GM19328 (cell line): ENCODE data around the gene MEIS1.

Source experiments
- ATAC-seq: cut with Tn5 transposase; IDR thresholded peaks from one replicate; pipeline ENCODE4 v1.9.1; 2021; ENCODE audit warnings: mild to moderate bottlenecking, moderate library complexity; ENCODE audit not compliant: unreplicated experiment

MEIS1 gene

DNA sequence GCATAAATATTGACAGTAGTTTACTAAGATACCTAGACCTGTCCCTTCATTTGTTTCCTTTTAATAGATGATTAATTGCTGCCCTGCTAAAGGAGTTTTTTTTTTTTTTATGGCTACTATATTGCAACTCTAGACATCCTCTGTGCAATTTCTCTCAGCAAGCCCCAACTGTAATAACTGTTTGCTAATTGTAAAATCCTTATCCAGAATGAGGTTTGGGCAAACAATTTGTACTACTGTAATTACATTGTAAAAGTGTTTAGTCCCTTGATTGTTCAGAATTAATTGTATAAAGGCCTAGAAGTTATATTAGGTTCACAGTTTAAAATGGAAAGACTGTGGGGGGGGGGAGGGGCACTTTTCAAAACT lies 3.7 kb upstream of the MEIS1 start:
- no peak for ATAC-seq

DNA sequence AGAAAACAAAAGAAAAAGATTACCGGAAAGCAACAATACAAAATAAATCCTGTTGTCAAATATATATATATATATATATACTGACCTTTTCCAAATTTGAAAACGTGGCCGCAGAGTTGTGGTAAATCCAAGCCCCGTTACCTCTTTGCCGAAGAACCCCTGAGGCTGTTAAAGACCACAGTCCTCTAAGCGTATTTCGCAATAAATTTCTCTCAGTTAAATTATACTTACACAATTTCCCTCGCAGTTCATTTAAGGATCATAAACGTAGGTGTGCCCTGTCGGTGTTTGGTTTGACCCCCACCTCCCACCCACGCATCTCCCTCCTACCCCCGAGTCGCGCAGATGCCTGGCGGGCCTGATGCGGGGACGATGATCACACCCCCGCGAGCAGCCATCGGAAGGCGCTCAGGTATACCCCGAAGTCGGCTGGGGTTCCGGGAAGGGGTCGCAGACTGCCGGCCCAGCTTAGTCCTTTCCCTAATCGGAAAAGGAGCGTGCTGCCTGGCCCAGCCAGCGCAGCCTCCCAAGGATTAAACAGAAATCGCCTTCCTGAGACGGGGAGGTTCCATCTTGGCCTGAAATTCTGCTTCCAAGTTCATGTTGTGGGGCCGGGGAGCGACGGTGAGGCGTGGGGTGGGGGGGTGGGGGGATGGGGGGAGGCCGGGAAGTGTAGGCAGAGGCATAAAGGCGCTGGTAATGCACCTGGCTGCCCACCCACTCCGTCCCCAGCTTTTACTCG lies 2.9 kb upstream of the MEIS1 start:
- ATAC-seq = no peak

DNA sequence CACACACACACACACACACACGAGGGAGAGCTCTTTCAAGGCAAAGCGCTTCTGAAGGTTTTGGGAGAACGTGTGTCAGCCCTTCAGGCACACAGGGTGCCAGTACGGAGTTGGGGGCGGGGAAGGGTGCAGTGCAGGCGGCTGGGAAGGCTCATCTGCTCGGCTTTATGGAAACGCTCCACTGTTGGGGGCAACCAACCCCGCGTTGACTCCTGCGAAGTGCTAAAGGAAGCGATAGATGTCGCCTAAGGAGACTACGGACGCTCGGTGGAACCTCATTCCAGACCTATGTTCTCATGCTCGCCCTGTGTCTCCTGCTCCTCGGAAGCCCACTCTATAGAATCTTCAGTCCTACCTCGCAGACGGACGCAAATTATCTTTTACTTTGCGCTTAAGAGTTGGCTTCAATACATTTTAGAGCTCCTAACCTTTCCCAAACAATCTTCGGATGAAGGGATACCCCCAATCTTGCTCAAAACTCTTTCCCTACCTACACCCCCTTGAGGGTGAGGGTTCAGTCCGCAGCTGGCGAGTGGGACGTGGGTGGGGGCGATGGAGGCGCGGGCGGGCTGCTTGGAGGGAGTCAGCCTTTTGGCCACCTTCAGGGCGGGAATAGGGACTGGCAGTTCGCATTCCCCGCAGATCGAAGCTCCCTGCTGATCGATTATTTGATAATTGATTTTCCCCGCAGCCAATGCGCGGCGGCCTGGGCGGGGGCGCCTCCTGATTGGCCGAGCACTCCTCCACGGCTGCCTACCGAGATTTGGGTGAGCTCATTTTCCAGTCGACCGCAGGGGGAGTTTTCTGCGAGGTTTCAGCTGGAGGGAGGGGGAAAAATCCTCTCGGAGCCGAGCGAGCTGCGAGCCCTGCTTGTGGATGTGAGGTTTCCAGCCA lies 1.9 kb upstream of the MEIS1 start:
- no peak for ATAC-seq

DNA sequence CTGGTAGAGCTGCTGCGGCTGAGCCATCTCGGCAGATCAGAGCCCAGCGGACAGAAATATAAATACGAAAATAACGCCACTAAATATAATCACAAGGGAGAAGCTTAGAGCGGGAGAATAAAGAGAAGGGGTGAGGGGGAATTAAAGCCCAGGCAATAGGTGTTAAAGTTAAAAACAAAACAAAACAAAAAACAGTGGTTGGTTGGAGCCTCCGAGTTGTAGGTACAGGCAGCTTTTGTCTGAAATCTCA lies 1.3 kb upstream of the MEIS1 start:
- ATAC-seq = no peak

DNA sequence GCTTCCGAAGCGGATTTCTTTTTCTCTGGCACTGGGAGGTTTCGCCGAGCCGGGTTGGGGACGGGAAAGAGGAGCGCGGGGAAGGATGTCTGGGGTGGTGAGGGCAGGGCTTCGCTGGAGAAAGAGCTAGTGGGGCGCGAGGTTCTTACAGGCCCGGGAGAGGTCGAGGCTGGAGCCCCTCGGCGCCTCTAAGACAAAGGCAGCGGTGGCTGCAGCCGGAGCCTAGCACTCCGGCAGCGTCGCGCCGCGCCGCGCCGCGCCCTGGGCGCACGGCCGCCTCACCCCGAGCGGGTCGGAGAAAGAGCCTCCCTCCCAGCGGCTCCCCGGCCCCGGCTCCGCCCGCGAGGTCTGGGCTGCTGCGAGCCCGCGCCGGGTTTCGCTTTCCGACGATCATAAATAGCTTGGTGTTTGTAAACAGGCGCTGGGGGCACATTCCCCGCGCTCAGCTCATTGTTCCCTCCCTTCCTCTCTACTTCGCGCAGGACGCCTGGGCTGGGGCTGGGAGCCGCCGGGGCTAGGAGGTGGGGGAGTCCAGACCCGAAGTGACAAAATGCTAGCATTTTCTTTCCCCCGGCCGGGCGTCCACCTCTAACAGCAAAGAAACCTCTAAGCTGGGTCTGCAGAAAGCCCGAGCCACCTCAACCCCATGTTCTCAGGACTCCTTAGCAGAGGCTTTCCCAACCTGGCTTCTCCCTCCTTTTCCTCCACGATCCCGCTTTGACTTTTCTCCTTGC lies 813 bp upstream of the MEIS1 start:
- ATAC-seq = no peak

DNA sequence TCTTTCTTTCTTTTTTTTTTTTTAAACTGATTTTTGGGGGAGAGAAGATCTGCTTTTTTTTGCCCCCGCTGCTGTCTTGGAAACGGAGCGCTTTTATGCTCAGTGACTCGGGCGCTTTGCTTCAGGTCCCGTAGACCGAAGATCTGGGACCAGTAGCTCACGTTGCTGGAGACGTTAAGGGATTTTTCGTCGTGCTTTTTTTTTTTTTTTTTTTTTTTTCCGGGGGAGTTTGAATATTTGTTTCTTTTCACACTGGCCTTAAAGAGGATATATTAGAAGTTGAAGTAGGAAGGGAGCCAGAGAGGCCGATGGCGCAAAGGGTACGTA lies 587 bp downstream of the MEIS1 start:
- no peak for ATAC-seq

DNA sequence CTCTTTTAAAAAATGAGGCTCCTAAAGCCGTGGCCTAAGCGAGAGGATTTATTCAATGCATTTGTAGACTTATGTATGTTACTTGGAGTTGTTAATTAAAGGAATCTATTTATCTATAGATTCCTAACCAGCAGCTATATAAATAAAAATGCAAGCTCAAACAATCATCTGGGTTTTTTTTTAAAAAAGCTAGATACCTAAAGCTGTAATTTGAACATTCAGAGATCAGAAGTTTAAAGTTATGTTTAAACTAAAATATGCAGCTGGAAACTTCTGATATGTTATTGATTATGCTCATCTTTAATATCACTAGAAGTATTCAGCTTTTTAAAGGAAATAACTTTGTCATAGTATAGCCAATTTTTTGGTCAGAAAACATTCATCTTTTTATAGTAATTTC lies 1.0 kb downstream of the MEIS1 start:
- ATAC-seq = no peak

DNA sequence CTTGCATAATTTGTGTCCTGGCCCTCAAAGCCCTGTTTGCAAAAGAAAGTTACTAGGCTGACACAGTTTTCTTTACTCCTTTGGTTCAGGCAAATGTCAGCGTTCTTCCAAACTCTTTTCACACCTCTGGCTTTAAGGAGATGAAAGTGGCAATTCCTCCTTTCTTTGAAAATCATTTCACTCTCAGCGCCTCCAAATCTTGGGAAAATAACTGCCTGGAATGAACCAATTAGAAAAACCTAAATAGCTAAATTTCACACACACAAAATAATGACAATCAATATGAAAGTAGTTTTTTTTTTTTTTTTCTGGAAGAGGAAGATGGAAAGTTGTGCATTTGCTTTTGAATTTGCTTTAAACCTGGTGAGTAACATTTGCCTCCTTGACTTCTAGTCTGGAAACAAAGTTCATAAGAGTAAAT lies 1.7 kb downstream of the MEIS1 start:
- ATAC-seq = no peak

DNA sequence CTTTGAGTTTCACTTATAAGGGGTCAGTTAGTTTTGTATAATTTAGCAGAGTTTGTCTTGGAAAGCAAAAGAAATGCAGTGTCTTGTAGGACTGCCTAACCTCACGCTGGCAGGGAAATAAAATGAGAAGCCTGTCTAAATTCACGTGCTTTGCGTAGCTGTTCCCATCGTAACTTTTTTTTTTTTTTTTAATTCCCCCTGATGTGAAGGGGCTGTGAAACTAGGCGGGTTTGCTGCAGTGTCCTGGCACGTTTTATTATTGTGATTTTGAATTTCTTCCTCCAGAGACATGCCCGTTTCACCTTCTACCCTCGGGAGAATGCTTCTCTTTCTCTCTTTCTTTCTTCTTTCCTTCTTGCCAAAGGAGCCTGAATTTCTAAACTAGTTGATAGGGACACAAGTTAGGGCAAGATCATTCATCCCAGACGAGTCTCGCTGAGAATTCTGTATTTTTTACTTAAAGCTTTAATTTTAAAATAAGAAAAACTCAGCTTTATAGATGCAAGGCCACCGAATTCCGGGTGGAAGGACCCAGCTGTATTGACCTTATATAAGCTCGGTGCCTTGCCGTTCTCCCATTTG lies 2.3 kb downstream of the MEIS1 start:
- ATAC-seq = no peak

DNA sequence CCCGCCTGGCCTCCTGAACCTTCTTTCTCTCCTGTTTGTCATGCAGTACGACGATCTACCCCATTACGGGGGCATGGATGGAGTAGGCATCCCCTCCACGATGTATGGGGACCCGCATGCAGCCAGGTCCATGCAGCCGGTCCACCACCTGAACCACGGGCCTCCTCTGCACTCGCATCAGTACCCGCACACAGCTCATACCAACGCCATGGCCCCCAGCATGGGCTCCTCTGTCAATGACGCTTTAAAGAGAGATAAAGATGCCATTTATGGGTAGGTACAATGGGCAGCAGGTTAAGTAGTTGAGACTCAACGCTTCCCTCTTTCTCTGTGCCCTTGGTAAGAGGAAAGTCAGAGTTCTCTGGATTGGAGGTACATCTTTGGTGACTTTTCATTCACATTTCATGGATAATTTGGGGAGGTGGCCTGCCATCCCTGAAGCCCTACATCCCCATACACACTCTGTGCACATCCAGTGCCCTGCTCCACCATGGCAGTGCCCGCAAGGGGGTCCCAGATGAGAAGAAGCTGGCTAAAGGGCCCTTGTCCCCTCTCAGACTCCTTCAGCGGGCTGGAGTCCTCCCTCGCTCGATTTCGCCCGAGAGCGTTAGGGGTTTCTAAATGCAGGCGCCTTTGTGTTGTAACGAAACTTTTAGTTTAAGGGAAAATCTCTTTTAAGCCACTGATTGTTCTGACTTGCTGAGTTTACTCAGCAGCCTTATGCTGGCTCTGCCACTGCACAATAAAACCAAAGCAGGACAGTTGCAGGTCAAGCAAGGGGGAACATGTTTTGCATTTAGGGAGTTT lies 3.0 kb downstream of the MEIS1 start:
- ATAC-seq = no peak

DNA sequence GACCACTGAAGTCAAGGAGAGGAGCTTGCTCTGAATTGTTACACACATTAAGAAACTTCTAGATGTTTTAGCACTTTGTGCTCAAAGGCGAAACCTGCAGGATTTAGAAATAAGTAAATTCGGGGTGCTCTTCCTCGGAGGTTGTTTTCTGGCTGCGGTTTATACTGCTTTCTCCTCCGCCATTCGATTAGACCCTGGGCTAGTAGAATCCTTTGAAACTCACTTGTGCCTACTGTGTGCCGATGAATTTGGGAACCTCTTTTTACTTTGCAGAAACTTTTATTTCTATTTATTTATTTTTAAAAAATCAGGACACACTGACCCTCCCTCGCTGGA lies 3.5 kb downstream of the MEIS1 start:
- no peak for ATAC-seq

DNA sequence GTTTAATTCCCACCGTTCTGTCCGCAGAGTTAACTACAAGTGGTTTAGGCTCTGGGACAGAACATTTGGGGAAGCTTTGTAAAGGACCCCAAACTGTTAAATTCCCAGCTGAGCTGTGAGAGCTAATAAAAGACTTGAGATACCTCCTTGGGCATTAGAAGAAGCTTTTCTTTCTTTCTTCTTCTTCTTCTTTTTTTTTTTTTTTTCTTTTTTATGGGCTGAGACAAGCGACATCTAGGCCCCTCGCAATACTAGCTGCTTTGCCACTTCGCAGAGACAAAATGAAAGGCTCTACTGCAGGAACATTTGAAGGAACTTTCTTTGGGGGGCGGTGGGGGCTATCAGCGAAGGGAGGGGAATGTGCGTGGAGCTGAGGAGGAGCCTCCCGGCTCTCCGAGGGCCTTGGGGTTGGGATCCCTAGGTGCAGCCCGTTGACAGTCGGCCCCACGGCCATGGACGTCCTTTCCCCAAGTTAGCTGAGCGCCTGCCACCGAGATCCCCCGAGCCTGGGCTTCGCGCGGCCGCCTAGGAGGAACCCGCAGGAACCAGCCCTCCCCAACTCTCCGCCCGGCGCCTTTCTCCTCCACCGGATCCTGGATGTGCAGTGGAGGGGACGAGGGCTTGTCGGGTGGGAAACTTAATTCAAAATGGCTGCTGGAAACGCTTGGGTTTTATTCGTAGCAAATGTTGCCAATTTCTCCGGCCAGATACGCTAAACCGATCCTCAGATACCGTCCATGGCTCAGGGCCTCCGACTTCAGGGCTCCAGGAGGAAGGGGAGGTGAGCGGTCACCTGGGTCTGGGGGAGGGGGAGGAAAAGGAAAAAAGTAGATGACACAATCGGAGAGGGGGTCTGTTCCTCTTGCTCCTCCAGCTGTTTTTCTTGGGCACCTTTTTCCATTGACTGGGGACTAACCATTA lies 4.2 kb downstream of the MEIS1 start:
- ATAC-seq = no peak

DNA sequence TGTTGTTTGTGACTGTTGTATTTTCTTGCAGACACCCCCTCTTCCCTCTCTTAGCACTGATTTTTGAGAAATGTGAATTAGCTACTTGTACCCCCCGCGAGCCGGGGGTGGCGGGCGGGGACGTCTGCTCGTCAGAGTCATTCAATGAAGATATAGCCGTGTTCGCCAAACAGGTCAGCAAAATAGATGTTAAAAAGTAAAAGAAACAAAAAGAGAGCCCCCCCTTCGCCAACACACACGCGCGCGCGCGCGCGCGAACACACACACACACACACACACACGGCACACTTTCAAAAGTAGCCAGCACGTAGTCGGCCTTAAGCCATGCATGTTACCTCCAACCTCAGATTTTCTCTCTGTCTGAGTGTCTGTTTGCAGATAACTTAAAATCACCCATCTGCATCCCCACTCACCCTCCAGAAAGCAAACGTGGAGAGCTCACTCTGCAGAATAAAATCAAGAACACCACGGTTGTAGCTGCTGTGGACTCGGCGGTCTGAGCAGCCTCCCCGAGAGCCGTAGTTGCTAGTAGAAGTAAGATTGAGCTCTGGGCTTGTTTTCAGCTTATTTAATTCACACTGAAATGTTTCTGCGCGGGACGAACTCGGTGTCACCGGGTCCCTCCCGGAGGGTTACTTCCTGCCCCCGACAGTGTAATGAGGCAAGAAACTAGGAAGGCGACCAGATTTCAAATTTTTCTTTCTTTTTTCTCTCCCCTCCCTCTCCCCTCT lies 5.1 kb downstream of the MEIS1 start:
- no peak for ATAC-seq

DNA sequence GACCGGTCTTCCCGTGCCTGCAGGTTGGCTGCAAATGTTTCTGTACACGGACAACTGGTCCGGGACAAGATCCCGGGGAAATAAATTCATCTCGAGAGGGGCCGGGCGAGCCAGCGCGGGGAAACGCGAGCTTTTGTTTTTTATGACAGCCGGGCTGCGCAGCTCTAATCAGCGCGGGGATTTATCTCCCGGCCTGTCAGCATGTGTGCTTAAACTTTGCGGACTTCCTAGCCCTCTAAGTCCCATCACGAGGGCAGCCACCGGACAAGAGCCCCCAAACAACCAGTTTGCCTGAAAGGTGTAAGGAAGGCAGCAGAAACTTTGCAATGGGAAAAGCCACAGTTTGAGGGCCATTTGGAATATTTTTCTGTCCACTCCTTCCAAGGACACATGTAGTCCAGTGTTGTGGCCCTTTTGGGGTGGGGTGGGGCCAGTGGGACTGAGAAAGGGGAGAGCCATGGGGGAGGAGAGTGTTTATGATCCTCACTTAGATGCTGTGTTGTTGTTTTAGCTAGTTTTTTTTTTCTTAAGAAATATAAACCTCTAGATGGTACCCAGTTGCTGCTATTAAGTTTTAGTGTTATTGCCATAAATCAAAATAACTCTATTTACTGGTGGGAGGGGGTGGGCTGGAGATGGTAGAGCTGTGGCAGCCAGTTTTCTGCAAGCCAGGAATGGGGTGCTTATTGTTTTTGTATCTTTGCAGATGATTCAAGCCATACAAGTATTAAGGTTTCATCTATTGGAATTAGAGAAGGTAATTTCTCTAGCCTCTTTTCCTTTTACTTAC lies 6.0 kb downstream of the MEIS1 start:
- ATAC-seq = no peak

DNA sequence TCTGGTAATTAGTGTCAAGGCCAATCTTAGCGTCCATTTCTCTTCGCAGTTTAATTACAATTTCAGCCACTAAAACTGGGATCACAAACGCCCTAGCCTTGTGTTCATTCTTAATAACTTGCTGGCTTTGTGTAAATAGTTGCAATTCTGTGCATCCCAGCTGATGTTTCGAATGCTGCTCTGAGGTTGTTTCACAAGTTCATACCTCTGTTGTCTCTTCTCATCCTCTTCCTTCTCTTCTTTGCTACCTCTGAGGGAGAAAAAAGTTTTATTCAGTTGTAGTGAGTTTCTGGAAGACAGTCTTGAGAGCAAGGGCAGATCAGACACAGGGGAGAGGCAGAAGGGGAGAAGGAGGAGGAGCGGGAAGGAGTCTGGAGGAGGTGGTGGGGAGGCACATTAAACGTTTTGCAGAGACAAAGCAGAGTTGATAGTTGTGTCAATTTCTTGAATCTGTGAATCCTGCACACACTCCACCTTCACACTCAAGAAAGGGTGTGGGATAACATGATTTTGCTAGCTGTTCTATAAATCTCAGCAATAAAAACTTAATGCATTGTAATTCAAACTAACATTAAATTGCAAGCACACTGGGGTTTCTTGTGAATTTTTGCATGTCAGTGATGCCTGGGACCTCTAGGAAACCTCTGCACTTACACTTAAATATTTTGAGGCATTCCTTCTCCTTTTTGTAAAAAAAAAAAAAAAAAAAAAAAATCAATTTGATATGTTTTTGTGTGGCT lies 6.8 kb downstream of the MEIS1 start:
- ATAC-seq = no peak

DNA sequence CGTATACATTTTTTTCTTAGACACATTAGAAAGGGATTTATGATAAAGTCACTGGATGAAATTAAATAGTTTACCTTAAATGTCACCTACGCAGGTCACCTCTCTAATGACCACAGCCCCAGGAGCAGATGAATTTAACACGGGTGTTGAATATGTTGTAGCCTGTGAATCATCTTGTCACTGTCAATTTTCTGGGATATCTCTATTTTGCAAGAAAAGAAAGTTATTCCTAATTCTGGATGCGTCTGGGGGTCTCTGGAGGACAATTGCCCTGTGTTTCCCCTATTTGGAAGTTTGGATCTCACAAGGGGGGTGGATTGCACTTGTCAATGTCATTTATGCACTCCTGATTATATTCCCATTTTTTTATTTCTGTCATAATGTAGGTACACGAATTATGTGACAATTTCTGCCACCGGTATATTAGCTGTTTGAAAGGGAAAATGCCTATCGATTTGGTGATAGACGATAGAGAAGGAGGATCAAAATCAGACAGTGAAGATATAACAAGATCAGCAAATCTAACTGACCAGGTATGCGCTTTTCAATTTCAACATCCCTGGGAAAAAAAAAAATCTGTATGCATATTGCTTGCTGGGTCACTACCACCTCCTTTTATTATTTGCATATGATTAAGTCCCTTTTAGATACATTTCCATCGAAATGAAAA lies 7.7 kb downstream of the MEIS1 start:
- no peak for ATAC-seq
